ENCODE results near the gene MED28.
"Not testable (repeated sequence)": the region's sequence is repeated elsewhere in the genome, so short reads cannot be mapped to it uniquely, and the experiment has no call there.

MED28 gene

DNA sequence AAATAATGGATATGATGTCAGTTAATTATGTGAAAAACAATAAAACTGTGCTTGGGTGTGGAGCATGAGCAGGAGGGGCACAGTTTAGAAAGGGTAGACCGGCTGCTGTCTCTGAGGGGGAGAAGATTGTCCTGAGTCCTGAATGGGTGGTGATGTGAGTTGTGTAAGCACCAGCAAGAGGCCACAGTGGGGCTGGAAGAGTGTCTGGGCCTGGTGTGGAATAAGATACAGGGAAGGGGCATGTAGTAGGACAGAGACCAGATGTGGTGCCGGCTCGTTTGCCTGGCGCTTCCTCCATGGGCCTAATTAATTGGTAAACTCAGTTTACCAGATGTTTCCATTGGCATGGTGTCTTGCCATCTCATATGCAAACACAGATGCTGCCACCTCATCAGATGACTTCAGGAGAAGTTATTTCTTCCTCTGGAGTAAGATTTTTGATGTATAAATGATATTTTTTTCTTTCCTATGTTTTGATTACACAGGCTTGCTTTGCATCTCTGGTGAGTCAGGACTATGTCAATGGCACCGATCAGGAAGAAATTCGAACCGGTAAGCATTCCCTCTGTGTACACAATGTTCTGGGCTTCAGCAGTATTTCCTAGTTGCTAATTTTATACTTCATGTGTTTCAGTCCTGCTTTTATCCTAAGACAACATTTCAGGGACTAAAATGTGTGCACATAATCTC, 5.1 kb downstream of the MED28 start:
- no peak for DNase-seq

DNA sequence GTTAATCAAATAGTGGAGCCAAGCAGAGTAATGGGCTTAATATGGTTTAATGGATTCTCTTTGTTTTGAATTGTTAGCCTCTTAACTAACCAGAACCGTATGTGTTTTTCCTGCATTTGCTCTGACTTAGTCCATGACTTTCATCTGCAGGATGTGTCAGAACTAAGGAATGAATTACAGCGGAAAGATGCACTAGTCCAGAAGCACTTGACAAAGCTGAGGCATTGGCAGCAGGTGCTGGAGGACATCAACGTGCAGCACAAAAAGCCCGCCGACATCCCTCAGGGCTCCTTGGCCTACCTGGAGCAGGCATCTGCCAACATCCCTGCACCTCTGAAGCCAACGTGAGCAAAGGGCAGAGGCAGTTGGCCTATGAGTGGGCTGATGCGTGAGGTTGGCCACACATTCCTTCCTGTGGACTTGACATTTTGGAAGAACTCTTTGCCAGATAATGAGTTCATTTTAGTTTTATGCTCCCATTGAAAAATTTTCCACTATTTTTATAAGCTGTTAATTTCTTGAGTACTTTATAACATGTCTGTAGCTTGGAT, 9.1 kb downstream of the MED28 start:
- no peak for DNase-seq

DNA sequence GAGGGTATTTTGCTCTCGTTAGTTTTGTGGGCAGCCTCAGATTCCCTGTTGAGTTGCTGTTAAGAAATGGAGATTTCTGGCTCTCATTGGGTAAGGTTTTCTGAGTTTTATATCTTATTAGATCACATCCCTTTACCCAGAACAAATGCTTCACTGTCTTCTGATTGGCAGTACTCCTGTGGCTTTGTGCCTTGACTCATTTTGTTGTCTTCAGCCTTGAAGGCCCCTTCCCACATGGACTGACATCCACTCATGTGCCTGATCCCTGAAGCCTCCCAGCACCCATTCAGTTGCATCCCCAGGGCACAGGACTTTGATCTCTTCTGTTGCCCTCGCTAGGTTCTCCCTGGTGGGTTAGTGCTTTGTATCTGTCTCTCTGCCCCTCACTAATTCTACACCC, 10.4 kb downstream of the MED28 start:
- no peak for DNase-seq

DNA sequence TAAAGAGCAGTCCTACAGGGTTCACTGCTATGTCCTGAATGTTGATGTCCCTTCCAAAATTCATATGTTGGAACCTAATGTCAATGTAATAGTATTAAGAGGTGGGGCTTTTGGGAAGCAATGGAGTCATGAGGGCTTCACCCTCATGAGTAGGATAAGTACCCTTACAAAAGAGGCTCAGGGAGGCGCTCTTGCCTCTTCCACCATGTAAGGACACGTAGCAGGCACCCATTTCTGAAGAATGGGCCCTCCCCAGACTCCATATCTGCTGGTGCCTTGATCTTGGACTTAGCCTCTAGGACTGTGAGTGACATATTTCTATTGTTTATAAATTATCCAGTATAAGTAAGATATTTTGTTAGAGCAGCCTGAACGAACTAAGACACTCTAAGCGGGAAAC, 15.8 kb downstream of the MED28 start:
- no peak for DNase-seq

DNA sequence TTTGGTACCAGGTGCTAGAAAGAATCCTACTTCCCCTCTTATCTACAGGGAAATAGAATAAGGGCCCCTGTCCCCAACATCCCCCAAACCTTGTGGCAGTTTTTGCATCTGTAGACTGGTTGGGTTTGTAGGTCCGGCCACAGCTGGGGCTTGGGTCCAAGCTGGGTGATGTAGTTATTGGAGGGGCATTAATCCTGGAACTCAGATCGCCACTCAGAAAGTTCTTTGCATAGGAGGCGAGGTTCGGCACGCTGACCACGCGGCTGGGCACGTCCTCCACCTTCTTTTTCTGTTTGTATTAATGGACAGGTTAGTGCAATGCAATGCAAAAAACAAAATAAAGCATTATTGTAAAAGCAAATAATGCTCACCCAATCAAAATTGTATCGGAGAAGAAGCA, 19.2 kb downstream of the MED28 start:
- no peak for DNase-seq

DNA sequence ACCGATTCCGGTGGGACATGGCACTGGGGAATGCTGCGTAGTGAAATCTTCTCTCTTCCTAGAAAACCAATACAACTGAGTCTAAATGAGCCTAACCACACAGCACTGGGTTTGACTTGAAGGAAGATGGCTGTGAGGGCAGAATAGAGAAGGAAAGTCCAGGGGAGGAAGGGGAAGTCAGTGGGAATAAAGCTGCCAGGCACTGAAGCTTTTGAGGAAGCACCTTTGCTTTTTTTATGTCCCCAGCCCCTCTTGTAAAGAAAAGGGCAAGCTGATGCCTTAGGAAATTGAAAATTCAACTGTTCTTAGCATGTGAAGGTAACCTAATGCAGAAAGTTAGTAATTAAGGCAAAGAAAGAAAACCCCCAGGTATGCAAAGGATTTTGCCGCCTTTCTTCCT, 20.6 kb downstream of the MED28 start:
- no peak for DNase-seq

DNA sequence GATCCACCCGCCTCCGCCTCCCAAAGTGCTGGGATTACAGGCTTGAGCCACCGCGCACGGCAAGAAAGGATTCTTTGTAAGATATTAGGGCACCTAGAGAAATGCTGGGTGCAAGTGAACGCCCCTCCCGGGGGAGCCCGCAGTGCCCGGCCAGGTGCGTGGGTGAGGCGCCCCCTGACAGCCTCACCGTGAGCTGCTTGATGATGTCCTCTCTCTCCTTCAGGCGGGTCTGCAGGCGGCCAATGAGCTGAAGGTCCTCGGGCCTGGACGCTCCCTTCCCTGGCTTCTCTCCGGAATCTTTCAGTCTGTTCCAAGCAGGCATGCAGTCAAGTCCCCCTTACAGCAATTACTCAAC, 21.9 kb downstream of the MED28 start:
- DNase-seq: no peak

DNA sequence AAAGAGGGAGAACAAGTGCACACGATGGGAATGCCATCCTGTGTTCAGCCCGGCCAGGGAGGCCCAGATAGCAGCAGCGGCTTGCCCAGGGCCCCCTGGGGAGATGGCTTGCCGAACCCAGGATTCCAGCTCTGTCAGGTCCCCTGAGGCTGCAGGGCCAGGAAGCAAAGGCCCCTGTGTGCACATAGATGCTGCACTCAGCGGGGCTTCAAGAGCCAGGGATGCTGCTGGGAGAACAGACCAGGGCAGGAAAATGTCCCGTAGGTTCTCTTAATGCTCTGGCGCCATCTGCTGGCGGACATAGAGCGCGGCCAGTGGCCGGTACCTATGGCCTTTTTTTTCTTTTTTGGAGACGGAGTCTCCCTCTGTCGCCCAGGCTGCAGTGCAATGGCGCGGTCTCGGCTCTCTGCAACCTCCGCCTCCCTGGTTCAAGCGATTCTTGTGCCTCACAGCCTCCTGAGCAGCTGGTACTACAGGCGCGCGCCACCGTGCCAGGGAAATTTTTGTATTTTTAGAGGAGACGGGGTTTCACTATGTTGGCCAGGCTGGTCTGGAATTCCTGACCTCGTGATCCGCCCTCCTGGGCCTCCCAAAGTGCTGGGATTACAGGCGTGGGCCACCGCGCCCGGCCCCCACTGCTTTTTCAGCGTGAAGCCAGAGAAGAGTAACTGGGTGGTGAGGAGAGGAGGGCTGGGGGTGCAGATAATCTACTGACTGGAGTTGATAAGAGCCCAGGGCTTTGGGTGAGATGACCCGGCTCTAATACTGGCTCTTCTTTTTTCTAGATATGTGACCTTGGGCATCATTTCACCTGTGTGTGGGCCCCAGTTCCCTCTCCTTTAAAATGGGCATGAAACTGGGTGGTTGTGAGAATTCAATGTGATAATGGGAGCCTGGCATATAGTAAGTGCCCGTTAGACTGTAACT, 22.5 kb downstream of the MED28 start:
- peak; percentile 31 to 43 for DNase-seq

DNA sequence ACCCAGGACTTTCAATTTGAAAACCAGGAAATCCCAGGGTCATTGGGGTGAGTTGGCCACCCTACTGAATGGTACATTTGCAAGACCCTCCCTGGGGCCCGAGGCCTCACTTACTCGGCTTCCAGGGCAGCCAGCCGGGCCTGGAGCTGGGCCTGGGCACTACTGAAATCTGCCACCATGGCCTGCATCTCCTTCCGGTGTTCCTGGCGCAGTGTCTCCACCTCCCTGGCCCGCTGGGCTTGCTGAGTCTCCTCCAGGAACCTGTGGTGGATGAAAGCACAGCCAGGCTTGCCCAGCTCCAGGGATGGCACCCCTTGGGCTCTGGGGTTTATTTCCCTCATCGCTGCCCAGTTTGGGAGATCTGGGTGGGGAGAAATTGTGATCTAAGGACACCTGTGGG, 24.7 kb downstream of the MED28 start:
- no peak for DNase-seq

DNA sequence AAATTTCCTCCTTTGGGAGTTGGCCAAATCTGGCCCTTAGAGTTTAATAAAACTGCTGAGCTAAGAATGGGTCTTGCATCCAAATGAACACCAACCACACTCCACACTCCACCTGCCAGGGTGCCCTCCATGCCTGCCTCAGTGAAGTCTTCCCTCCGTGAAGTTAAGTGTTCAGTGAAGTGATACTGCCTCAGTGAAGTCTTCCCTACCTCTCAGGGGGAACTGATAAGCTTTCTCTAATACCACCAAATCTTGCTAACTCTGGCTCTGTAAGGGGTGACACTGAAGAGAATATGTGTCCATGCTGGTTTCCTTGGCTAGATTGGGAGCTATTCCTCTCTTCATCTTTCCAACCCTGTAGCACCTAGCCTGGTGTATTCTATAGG, 27.9 kb downstream of the MED28 start:
- DNase-seq: no peak

DNA sequence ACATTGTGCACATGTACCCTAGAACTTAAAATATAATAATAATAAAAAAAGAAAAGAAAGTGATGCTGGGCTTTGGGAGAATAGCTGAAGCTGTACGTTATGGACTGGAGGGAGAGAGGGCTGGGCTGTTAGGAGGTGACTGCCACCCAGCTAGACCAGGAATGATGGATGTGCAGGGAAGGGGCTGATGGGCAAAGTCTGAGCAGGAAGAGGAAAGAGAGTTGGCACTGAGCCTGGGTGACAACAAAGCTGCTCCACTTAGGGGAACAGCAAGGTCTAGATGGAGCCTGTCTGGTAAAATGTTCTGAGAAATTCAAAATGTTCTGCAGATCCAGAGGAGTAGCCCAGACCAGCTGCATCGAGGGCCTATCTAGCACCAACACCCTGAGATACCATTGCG, 32.3 kb downstream of the MED28 start:
- no peak for DNase-seq

DNA sequence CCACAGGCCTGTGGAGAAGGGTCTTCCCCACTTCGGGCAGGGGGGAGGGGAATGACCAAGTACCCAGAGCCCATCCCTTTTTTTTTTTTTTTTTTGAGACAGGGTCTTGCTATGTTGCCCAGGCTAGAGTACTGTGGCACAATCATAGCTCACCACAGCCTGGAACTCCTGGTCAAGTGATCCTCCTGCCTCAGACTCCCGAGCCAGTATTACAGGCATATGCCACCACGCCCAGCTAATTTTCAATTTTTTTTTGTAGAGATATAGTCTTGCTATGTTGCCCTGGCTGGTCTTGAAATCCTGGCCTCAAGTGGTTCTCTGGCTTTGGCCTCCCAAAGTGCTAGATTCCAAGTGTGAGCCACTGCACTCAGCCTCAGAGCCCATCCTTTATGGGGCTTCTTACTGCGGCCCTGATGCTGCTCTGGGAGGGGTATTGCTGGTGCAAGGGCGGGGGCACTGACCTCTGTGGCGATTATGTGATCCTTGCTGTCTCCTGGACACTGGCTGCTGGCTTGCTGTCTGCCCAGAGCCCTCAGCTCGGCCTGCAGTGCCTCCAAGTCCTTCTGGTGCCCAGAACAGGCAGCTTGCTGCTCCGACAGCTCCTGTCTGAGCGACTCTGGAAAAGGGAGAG, 32.9 kb downstream of the MED28 start:
- no peak for DNase-seq

DNA sequence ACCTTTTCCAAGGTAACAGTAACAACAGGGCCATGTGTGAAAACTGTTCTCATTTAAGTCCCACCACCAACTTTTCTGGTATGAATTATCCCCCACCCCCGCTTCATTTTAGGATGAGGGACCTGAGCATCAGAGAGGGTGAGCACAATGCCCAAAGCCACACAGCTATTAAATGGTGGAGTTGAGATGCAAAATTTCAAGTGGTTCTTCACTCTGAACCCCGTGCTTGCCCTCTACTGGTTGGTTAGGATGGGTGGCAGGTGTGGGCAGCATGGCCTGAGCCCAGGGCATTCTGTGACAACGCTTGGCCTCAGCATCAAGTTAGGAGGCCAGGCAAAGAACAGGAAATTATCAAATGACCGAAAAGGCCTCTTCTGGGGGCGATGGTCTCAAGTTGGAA, 33.5 kb downstream of the MED28 start:
- DNase-seq: no peak

DNA sequence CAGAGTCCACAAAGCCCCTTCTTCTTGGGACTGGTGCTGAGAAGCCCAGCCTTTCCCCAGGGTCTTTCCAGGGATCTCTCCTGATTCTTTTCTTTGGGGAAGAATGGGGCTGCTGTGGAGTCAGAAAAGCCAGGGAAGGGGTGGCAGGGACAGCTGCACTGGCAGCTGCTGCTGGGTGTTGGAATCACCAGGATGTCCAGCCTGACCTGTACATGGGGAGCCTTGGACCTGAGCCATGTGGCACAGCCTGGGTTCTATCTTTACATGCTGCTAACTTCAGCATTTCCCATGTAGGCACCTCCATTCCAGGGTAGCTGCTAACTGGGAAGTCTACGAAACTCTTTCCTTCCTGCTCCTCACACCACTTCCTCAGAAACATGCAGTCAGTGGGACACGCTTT, 36.0 kb downstream of the MED28 start:
- no peak for DNase-seq

DNA sequence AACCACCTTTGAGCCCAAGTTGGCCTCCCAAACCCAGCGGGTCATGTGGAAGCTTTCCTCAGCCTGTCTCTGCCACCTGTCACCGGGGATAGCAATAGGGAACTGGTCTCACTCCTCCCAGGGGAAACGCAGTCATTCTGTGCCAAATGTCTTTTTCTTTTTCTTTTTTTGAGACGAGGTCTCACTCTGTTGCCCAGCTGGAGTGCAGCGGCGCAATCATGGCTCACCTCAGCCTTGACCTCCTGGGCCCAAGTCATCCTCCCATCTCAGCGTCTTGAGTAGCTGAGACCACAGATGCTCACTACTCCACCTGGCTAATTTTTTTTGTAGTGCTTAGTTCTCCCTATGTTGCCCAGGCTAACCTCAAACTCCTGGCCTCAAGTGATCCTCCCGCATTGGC, 40.3 kb downstream of the MED28 start:
- DNase-seq: no peak

DNA sequence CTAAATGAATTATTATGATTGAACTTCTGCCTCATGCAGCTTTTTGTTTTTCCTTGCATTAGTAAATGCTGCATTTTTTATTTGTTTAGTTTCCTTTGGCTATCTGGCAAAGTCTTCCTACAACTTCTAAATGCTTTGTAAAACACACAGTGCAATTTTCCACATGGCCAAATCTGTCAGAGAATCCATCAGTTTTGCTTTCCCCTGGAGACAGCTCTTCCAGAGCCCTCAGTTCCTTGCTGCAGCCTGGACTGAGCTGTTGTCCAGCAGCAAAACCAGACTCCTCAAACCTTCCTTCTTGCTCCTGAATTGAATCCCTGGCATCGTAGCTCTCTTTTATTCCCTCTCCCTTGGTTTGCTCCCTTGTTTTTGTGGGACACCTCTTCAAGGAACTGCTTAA, 42.6 kb downstream of the MED28 start:
- DNase-seq: no peak

DNA sequence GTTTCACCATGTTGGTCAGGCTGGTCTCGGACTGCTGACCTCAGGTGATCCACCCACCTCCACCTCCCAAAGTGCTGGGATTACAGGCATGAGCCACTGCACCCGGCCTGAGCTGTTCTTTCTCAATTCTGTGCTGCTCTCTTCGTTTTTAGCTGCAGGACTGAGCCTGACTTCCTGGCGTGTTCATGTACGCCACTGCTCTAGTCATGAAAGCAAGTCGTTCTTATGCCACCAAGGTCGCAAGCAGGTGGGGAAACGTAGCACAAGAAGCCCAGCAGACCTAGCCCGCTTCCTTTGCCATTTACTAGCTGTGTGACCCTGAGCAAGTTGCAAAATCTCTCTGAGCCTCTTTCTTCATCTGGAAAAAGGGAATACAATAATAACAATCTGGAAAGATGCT, 43.4 kb downstream of the MED28 start:
- no peak for DNase-seq

DNA sequence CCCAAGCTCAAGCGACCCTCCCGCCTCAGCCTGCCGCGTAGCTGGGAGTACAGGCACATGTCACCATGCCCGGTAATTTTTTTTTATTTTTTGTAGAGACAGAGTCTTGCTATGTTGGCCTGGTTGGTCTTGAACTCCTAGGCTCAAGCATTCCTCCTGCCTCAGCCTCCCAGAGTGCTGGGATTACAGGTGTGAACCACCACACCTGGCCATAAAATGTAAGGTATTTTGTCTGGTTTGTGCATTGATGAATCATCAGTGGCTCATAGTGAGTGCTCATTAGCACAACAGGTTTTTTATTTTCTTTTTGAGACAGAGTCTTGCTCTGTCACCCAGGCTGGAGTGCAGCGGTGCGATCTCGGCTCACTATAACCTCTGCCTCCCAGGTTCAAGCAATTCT, 44.8 kb downstream of the MED28 start:
- not testable (repeated sequence) for DNase-seq

DNA sequence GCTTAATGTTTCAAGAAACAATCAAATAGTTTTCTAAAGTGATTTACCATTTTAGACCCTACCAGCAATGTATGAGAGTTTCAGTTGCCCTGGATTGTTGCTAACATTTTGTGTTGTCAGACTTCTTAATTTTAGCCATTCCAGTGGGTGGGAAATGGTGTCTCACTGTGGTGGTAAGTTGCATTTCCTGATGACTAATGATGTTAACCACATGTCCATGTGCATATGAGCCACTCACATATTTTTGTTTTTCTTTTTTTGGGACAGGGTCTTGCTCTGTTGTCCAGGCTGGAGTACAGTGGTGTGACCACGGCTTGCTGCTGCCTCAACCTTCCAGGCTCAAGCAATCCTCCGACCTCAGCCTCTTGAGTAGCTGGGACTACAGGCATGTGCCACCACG, 48.3 kb downstream of the MED28 start:
- DNase-seq: no peak

DNA sequence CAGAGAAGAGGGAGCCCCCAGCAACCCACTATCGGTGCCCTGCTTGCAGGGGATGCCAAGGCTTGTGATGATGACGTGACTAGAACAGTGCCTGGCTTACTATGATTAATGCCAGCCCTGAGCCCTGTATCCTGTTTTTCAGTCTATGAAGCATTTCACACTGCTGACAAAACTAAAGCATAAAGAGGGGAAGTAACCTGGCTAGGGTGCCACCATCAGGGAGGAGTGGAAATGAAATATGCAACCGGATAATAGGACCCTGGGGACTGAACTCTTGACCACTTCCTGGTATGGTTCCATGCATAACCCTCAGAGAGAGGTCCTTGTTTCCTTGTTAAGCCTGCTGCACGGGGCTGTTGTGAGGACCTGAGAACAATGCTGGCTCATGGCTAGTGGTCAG, 50.3 kb downstream of the MED28 start:
- DNase-seq: no peak

DNA sequence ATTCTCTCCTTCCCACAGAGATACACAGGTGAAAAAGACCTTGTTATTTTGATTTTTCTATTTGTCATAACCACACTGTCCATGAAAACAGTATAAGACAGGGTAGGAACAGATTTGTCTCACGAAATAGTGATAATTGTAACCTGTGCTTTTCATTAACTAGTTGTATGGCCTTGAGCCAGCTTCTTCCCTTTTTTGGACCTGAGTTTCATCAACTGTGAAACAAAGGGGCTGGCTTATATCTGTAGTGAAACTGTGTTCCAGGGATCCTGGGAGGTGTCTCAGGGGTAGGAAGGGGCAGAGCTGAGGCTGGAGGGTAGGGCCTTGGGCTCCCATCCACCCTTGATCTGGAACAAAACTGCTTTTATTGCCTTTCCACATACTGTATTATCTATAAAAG, 50.9 kb downstream of the MED28 start:
- no peak for DNase-seq

DNA sequence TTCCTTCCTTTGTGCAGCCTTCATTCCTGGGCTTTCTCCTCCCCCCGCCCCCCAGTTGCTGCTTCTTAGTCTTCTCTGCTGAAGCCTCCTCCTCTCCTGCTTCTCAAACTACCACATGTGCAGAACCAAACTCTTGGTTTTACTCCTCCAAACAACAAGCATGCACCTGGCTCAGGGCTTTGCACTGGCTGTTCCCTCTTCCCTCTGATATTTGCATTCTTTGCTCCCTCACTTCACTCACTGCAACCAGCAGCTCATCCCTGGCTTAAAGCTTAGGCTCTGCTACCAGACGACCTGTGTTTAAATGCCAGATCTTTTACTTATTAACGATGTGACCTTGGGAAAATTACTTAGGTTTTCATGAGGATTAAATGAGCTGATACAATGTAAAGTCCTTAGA, 51.4 kb downstream of the MED28 start:
- no peak for DNase-seq

DNA sequence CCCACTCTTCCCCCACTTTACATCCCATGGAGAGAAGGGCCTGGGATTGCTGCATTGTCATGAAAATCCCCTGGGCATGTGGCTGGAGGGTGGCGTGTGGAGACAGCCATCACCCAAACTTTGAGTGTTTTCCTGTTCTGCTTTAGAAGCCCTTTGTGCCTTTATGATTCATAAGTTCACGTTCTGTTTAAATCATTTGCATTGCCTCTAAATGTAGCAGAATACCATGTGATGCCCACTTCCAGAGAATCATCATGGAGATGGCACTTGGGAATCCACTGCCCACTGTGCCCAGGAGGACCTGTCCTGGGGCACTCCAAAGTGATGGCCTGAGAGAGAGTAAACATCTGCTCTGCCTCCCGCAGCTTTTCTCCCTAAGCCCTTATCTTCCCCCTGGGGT, 52.8 kb downstream of the MED28 start:
- no peak for DNase-seq

DNA sequence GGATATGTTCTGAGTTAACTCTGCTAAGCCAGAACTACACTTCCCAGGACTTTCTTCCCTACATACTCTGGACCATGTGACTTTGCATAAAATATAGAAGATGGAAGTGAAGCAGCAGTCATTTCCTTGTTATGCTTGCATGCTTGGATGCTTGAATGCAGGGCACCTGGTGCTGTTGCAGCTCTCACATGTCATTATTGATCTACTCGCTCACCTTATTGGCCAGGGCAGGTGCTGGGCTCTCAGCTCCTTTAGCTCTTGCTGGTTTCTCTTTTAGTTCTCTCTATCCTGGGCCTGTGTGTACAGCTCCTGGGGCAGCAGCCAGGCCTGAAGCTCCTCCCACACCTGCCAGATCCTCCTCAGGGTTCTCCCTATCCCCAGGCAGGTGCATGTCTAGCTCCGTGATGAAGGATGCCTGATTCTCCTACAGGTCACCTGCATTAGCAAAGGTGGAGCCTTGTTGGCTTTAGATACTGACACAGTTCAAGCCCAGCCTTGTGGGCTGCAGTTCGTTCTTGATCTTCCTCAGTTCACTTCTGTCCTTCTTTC, 53.3 kb downstream of the MED28 start:
- no peak for DNase-seq

All from bone marrow (tissue), 2 donors.